Tibial artery (tissue), 4 donors: ENCODE results near the gene CCDC9B.

ENCODE experiments used
- DNase-seq, 2 donors: peaks; one replicate each; pipeline ENCODE4 v3.0.0-alpha.2; 2019
- H3K27ac ChIP-seq, 2 donors: fragments of 200-600 bp; sonication (generic) in 1 of 2; 1 replicate in 1 of 2; 2 replicates in 1 of 2; pipeline ENCODE4 v1.5.1; 2018 to 2019; ENCODE audit warnings: mild to moderate bottlenecking in 1 of 2
- H3K27me3 ChIP-seq, 2 donors: fragments of 200-600 bp; sonication (generic) in 1 of 2; one replicate each; pipeline versions ENCODE4 v1.5.1 to v1.6.0; 2016 to 2019
- H3K36me3 ChIP-seq, 3 donors: fragments of 200-600 bp; sonication (generic) in 2 of 3; one replicate each; pipeline ENCODE4 v1.5.1; 2016 to 2019; ENCODE audit warnings: mild to moderate bottlenecking in 2 of 3
- H3K4me1 ChIP-seq, 4 donors: fragments of 200-600 bp; sonication (generic) in 2 of 4; 1 replicate in 3 of 4; 2 replicates in 1 of 4; pipeline ENCODE4 v1.5.1; 2016 to 2019
- H3K4me3 ChIP-seq, 2 donors: fragments of 200-600 bp; sonication (generic) in 1 of 2; 1 replicate in 1 of 2; 2 replicates in 1 of 2; pipeline ENCODE4 v1.5.1; 2018 to 2019; ENCODE audit warnings: mild to moderate bottlenecking in 2 of 2
- H3K9me3 ChIP-seq, 3 donors: fragments of 200-600 bp; sonication (generic) in 1 of 3; one replicate each; pipeline ENCODE4 v1.5.1; 2016 to 2019
- CTCF ChIP-seq, 2 experiments: fragments of 200-600 bp in 1 of 2; fragments of 450-650 bp in 1 of 2; IDR thresholded peaks; one replicate each; pipeline ENCODE4 v1.5.1; 2017 to 2019; ENCODE audit warnings: antibody characterized with exemption in 2 of 2, mild to moderate bottlenecking in 1 of 2, moderate library complexity in 1 of 2
- intact Hi-C: fragments of 100-400 bp; cut with DNase I; formaldehyde crosslinking; loops from one replicate; pipeline ENCODE4 v1.15.0; 2023; ENCODE audit warnings: low total_unique reads

Gene CCDC9B

GRCh38 chr15:40337597-40337996 is 3.1 kb downstream of the CCDC9B start:
- Histone ChIP-seq H3K9me3 (no peaks in the 10 kb centered on the region), H3K4me3 (peak overlapping the region; percentile 8 to 43), H3K27ac (peak overlapping the region; percentile 90), H3K4me1 (peaks cover 6 to 100% (median 90%) of the 10 kb centered on the region in 4 donors), H3K27me3 (no peaks in the 10 kb centered on the region), H3K36me3 (no peaks in the 10 kb centered on the region)
- peak in 1 of 2 donors; percentile 85 for DNase-seq
- intact Hi-C loops, result no loop called here
- no peak for TF ChIP-seq CTCF (IDR thresholded peaks at IDR 0.05)

DNA sequence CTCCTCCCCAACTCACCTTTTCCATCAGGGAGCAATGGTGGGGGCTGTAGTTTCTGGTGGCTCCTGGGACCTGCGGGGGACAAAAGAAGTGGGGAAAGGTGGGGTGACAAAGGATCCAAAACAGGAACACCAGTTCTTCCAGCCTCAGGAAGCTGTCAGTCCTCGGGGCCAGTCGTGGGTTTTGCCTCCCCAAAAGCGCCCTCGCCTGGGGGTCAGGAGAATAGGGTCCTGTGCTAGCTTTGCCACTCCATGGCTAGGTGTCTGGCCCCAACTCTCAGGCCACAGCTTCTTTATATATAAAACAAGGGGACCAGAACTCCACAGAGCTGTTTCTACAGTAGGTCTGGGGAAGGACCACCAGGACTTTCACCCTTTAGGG is 4.0 kb downstream of the CCDC9B start:
- intact Hi-C loops, result no loop called here
- H3K27me3 ChIP-seq, result no peaks in the 10 kb centered on the region
- TF ChIP-seq CTCF (IDR thresholded peaks at IDR 0.05), result no peak
- DNase-seq, result no peak
- no peak overlapping the region for H3K4me3 ChIP-seq
- H3K36me3 ChIP-seq, result peaks cover 0 to 8% (median 0%) of the 10 kb centered on the region in 3 donors
- peaks cover 6 to 100% (median 83%) of the 10 kb centered on the region in 4 donors for H3K4me1 ChIP-seq
- H3K27ac ChIP-seq, result peak overlapping the region; percentile 90
- H3K9me3 ChIP-seq, result no peaks in the 10 kb centered on the region

DNA sequence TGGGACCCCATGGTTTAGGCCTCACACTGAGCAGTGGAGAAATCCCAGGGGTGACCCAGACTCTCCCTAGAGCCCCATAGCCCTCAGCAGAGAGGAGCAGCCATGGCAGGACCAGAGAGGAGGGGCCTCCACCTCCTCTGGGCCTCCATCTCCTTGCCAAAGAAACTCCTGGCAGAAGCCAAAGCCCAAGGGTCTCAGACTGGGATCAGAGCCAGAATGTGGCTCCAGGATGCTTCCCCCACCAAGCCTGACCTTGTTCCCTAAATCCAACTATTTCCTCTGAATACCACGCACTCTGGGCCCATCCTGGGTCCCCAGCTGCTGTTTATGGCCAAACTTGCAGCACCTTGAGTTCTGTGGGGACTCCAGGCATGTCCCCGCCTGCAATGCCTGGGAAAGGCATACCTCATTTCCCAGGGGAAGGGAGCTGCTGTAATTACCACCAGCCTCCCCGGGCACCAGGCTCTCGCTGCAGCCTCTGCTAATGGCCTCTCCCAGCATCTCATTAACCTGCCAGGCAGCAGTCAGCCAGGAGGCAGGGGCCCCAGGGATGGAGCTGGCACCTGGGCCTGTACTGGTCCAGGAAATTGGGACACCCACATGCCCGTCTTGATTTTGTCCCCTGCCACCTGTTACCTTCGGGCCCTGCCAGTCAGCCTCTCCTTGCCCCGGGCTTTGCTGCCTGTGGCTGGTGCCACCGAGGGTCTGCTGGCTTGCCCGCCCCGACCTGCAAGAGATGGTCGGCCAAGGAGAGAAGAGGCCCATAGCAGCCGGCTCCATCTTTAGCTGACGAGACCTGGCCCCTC is 4.6 kb downstream of the CCDC9B start:
- Histone ChIP-seq H3K9me3 (no peaks in the 10 kb centered on the region), H3K27me3 (no peaks in the 10 kb centered on the region), H3K4me3 (no peak overlapping the region), H3K4me1 (peaks cover 6 to 99% (median 77%) of the 10 kb centered on the region in 4 donors), H3K36me3 (peaks cover 0 to 8% (median 0%) of the 10 kb centered on the region in 3 donors), H3K27ac (peak overlapping the region; percentile 90)
- no peak for TF ChIP-seq CTCF (IDR thresholded peaks at IDR 0.05)
- intact Hi-C loops, result no loop called here
- no peak for DNase-seq

- intact Hi-C loops, result no loop called here
- Histone ChIP-seq H3K4me3 (no peak overlapping the region), H3K27me3 (no peaks in the 10 kb centered on the region), H3K4me1 (peaks cover 6 to 99% (median 77%) of the 10 kb centered on the region in 4 donors), H3K9me3 (no peaks in the 10 kb centered on the region), H3K36me3 (peaks cover 0 to 8% (median 0%) of the 10 kb centered on the region in 3 donors), H3K27ac (peak overlapping the region; percentile 90)
- no peak for TF ChIP-seq CTCF (IDR thresholded peaks at IDR 0.05)
- DNase-seq, result no peak
These were observed 5.6 kb downstream of the CCDC9B start for GRCh38 chr15:40334941-40335795.

DNA sequence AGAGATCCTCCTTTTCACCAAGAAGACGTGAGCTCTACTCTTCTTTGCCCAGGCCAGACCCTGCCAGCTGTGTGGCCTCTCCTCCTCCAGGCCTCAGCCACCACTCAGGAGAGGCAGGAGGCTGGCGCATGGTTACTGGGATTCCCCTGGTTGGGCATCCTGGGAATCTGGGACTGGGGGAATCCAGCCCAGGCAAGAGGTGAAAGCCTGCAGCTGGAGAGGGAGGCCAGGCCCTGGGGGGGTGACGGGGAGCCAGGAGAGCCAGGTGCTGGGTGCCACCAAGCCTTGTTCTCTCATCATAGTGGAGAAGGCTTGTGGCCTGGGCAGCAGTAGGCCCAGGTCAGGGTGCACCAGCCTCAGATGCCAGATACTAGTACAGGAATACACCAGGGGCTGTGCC is 6.2 kb downstream of the CCDC9B start:
- Histone ChIP-seq H3K4me3 (no peak overlapping the region), H3K4me1 (peaks cover 6 to 99% (median 77%) of the 10 kb centered on the region in 4 donors), H3K36me3 (peaks cover 0 to 8% (median 0%) of the 10 kb centered on the region in 3 donors), H3K27ac (peak overlapping the region; percentile 90), H3K27me3 (no peaks in the 10 kb centered on the region), H3K9me3 (no peaks in the 10 kb centered on the region)
- TF ChIP-seq CTCF (IDR thresholded peaks at IDR 0.05), result no peak
- no peak for DNase-seq
- intact Hi-C loops, result no loop called here
